ENCODE measurements around the gene CFAP47.
"Not testable (repeated sequence)": the region's sequence is repeated elsewhere in the genome, so short reads cannot be mapped to it uniquely, and the experiment has no call there.

CFAP47 gene

DNA sequence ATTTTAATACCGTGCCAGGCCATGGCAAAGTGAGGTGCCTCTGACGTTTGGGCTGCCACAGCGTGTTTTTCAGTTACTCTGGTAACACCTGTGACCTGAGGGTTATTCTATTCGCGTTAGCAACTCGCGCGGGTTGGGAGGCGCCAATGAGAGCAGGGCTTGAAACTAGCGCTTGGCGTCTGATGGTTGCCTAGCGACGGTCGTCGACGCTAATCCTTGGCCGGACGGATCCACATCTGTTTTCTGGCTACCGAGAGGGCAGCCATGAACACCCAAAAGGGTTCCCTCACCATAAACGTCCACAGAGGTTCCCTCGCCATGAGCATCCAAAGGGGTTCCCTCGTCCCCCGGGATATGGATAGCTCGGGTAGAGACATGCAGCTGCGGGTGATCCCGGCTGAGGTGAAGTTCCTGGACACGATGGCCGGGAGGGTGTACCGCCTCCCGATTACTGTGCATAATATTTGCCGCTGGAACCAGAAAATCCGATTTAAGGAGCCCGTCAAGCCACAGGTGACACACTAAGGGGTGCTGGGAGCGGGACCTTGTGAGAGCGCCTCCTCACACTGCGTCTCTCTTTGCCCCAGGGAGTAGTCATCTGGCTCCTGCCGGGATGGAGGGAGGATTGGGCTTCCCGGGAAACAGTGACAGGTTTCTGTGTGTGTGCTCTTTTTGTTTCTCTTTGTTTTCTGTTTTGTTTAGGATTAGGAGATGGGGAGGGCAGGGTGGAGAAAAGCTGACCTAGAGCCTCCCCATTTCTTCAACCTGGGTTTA is at the start of gene CFAP47:
TSS of gene CFAP47 (plus strand) at position 199 of the 774 bp plus-strand sequence. CDS start at position 265, 66 bp downstream.
- Mint-ChIP-seq H3K36me3 (ENCODE audit: low read depth) (no peaks in the 10 kb centered on the region), H3K27me3 (ENCODE audit: low read depth) (no peaks in the 10 kb centered on the region), H3K27ac (no peak within 1 kb of the TSS), H3K4me1 (ENCODE audit: low read depth) (no peaks in the 10 kb centered on the region), H3K9me3 (no peaks in the 10 kb centered on the region), H3K4me3 (no peak within 1 kb of the TSS)
- DNase-seq (ENCODE audit: low spot score): no peak

DNA sequence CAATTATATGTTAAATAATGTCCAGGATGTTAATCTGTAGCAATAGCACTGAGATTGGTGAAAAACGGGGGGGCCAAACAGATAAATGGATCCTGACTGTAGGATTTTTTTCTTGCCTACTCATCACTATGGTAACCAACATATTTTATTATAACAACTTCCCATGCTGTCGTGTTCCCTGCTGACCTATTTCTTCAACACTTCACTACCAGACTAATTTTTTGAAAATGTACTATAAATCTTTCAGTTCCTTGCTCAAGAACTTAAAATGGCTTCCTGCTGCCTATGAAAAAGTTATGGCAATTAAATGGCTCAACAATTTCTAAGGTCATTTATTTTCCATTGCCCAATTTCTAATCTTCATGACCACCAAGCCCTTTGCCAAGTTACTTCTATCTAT is 38.9 kb upstream of the CFAP47 start:
- no peaks in the 10 kb centered on the region for H3K27me3 Mint-ChIP-seq (ENCODE audit: low read depth)
- H3K4me3 Mint-ChIP-seq: no peak overlapping the region
- DNase-seq (ENCODE audit: low spot score): no peak
- no peaks in the 10 kb centered on the region for H3K4me1 Mint-ChIP-seq (ENCODE audit: low read depth)
- no peak overlapping the region for H3K27ac Mint-ChIP-seq
- H3K36me3 Mint-ChIP-seq (ENCODE audit: low read depth): no peaks in the 10 kb centered on the region
- H3K9me3 Mint-ChIP-seq: no peaks in the 10 kb centered on the region

- Mint-ChIP-seq H3K27me3 (ENCODE audit: low read depth) (no peaks in the 10 kb centered on the region), H3K36me3 (ENCODE audit: low read depth) (no peaks in the 10 kb centered on the region), H3K9me3 (no peaks in the 10 kb centered on the region), H3K4me3 (no peak overlapping the region), H3K4me1 (ENCODE audit: low read depth) (no peaks in the 10 kb centered on the region), H3K27ac (no peak overlapping the region)
- DNase-seq (ENCODE audit: low spot score): no peak
These were observed 33.4 kb upstream of the CFAP47 start for GRCh38 chrX:35886135-35886534.

GRCh38 chrX:35890699-35891098 is 28.8 kb upstream of the CFAP47 start:
- H3K4me1 Mint-ChIP-seq (ENCODE audit: low read depth): no peaks in the 10 kb centered on the region
- no peaks in the 10 kb centered on the region for H3K36me3 Mint-ChIP-seq (ENCODE audit: low read depth)
- no peak overlapping the region for H3K27ac Mint-ChIP-seq
- no peak overlapping the region for H3K4me3 Mint-ChIP-seq
- no peaks in the 10 kb centered on the region for H3K27me3 Mint-ChIP-seq (ENCODE audit: low read depth)
- no peak for DNase-seq (ENCODE audit: low spot score)
- no peaks in the 10 kb centered on the region for H3K9me3 Mint-ChIP-seq

- H3K27ac Mint-ChIP-seq; H3K4me3 Mint-ChIP-seq; H3K9me3 Mint-ChIP-seq; H3K36me3 Mint-ChIP-seq (ENCODE audit: low read depth); H3K4me1 Mint-ChIP-seq (ENCODE audit: low read depth); H3K27me3 Mint-ChIP-seq (ENCODE audit: low read depth); DNase-seq (ENCODE audit: low spot score): not testable (repeated sequence)
These were observed 67.3 kb downstream of the CFAP47 start for GRCh38 chrX:35986816-35987215.

GRCh38 chrX:36007207-36007606 is 87.7 kb downstream of the CFAP47 start:
- H3K4me3 Mint-ChIP-seq: no peak overlapping the region
- DNase-seq (ENCODE audit: low spot score): no peak
- H3K27me3 Mint-ChIP-seq (ENCODE audit: low read depth): no peaks in the 10 kb centered on the region
- H3K9me3 Mint-ChIP-seq: no peaks in the 10 kb centered on the region
- no peaks in the 10 kb centered on the region for H3K36me3 Mint-ChIP-seq (ENCODE audit: low read depth)
- no peaks in the 10 kb centered on the region for H3K4me1 Mint-ChIP-seq (ENCODE audit: low read depth)
- no peak overlapping the region for H3K27ac Mint-ChIP-seq

DNA sequence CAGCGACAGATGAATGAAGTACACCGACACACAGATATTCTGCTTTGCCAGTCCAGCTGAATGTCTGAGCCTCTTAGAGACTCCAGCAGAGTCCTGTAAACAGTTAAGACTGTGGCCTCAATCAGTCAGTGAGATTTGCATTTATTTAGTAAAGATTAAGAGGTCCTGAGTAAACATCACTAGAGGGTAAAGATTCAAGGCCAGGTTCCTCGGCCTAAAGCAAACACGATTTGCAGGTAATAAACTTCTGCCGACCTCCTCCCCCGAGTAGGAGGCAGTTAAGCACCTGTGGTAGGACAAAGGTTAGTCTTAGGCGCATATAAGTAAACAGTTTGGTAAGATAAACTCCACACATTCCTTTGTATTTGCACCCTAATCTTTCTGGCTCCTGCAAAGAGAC is 99.6 kb downstream of the CFAP47 start:
- Mint-ChIP-seq H3K4me1 (ENCODE audit: low read depth) (no peaks in the 10 kb centered on the region), H3K27ac (no peak overlapping the region), H3K9me3 (peaks cover 13% of the 10 kb centered on the region), H3K36me3 (ENCODE audit: low read depth) (no peaks in the 10 kb centered on the region), H3K27me3 (ENCODE audit: low read depth) (no peaks in the 10 kb centered on the region), H3K4me3 (no peak overlapping the region)
- DNase-seq (ENCODE audit: low spot score): no peak

DNA sequence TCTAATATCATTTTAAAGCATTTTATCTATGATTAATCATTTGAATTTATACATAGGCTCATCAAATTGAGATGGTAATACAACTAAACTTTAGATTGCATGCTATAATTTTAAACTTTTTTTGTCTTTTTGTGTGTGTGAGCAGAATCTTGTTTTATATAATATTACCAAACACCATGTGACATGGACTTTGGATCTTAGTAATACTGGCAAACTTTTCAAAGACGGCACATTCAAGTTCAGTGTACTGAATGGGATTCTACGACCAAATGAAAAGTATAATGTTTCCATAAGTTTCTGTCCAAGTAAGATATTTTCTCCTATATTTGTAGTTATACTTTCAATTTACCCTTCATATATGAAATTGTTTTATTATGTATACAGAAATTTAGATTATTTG is 116.0 kb downstream of the CFAP47 start:
- H3K36me3 Mint-ChIP-seq (ENCODE audit: low read depth): no peaks in the 10 kb centered on the region
- H3K4me1 Mint-ChIP-seq (ENCODE audit: low read depth): no peaks in the 10 kb centered on the region
- no peak for DNase-seq (ENCODE audit: low spot score)

DNA sequence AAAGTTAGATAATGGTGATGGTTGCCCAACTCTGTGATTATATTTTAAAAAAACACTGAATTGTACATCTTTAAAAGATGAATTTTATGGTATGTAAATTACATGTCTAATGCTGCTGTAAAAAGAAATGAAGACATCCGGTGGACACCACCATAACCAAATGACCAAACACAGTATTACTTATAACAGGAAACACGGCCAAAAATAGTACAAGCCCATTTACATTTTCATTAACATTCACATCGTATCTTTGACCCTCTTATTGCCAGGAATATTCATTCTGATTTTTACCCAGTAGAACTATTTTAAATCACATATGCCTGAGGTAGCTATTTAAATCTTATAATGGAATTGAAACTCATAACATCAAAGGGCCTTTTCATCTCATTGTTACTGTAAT is 143.2 kb downstream of the CFAP47 start:
- H3K27ac Mint-ChIP-seq: no peak overlapping the region
- DNase-seq (ENCODE audit: low spot score): no peak
- H3K4me3 Mint-ChIP-seq: no peak overlapping the region
- no peaks in the 10 kb centered on the region for H3K4me1 Mint-ChIP-seq (ENCODE audit: low read depth)
- no peaks in the 10 kb centered on the region for H3K27me3 Mint-ChIP-seq (ENCODE audit: low read depth)
- H3K36me3 Mint-ChIP-seq (ENCODE audit: low read depth): no peaks in the 10 kb centered on the region
- no peaks in the 10 kb centered on the region for H3K9me3 Mint-ChIP-seq

More for the DNA sequence above, 116.0 kb downstream of the CFAP47 start:
- Mint-ChIP-seq H3K27me3 (ENCODE audit: low read depth) (no peaks in the 10 kb centered on the region), H3K4me3 (no peak overlapping the region), H3K27ac (no peak overlapping the region), H3K9me3 (no peaks in the 10 kb centered on the region)

DNA sequence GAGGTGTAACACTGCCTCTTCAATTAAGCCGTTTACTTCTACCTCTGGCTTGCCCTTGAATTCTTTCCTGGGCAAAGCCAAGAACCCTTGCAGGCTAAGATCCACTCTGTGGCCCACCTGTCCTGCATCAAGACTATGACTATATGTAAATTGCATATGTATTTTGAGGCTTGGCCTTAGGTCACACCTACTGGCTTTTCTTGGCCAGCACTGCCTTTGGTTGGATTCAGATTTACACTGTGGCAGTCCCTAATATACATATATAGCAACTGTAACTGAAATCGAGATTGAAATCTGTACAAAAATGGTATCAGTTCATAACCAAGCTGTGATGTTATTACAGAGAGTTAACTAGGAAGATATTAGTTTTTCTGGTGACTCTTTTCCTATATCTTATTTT is 151.5 kb downstream of the CFAP47 start:
- no peak for DNase-seq (ENCODE audit: low spot score)
- H3K27me3 Mint-ChIP-seq (ENCODE audit: low read depth): no peaks in the 10 kb centered on the region
- H3K4me1 Mint-ChIP-seq (ENCODE audit: low read depth): no peaks in the 10 kb centered on the region
- no peak overlapping the region for H3K4me3 Mint-ChIP-seq
- no peaks in the 10 kb centered on the region for H3K36me3 Mint-ChIP-seq (ENCODE audit: low read depth)
- no peaks in the 10 kb centered on the region for H3K9me3 Mint-ChIP-seq
- H3K27ac Mint-ChIP-seq: no peak overlapping the region

GRCh38 chrX:36075009-36075408 is 155.5 kb downstream of the CFAP47 start:
- H3K4me3 Mint-ChIP-seq; H3K27me3 Mint-ChIP-seq (ENCODE audit: low read depth); H3K4me1 Mint-ChIP-seq (ENCODE audit: low read depth); DNase-seq (ENCODE audit: low spot score); H3K27ac Mint-ChIP-seq; H3K36me3 Mint-ChIP-seq (ENCODE audit: low read depth); H3K9me3 Mint-ChIP-seq: not testable (repeated sequence)

DNA sequence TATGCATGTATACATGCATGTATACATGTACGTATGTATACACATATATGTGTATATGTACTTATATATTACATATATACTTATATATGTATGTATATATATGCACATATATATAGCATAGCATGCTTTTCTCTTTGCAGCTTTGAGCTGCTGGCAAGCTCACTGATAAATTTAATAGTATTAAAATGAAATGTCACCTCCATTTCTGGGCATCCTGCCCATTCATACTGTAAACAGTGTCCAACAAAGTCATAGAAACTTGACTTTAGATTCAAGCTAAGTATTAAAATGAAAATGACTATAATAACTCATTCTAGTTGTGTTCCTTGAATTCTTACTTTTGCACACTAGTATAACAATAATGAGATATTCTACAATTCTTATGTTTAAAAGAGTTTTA is 163.7 kb downstream of the CFAP47 start:
- no peaks in the 10 kb centered on the region for H3K36me3 Mint-ChIP-seq (ENCODE audit: low read depth)
- no peak overlapping the region for H3K4me3 Mint-ChIP-seq
- no peak for DNase-seq (ENCODE audit: low spot score)
- H3K27ac Mint-ChIP-seq: no peak overlapping the region
- H3K9me3 Mint-ChIP-seq: no peaks in the 10 kb centered on the region
- H3K27me3 Mint-ChIP-seq (ENCODE audit: low read depth): no peaks in the 10 kb centered on the region
- H3K4me1 Mint-ChIP-seq (ENCODE audit: low read depth): no peaks in the 10 kb centered on the region

DNA sequence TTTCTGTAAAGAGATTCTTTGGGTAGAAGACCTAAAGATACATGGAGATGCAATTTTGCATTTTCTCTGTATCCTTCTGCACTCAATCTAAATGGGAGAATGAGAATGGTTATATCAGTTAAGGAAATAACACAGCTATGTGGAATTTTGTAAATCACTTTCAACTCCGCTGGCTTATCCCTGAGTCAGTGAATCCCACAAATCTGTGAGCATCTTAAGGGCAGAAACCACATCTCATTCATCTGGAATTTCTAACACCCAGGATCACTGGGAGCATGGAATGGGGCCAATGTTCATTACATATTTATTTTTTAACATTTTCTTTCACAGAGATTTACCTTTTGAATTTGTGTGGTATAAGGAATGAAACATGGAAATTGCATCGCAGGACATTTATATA is 167.8 kb downstream of the CFAP47 start:
- Mint-ChIP-seq H3K27ac (no peak overlapping the region), H3K36me3 (ENCODE audit: low read depth) (no peaks in the 10 kb centered on the region), H3K27me3 (ENCODE audit: low read depth) (no peaks in the 10 kb centered on the region), H3K9me3 (no peaks in the 10 kb centered on the region), H3K4me3 (no peak overlapping the region), H3K4me1 (ENCODE audit: low read depth) (no peaks in the 10 kb centered on the region)
- no peak for DNase-seq (ENCODE audit: low spot score)

GRCh38 chrX:36088939-36089338 is 169.4 kb downstream of the CFAP47 start:
- H3K4me3 Mint-ChIP-seq; DNase-seq (ENCODE audit: low spot score); H3K36me3 Mint-ChIP-seq (ENCODE audit: low read depth); H3K27me3 Mint-ChIP-seq (ENCODE audit: low read depth); H3K4me1 Mint-ChIP-seq (ENCODE audit: low read depth); H3K27ac Mint-ChIP-seq; H3K9me3 Mint-ChIP-seq: not testable (repeated sequence)

- Mint-ChIP-seq H3K4me3 (no peak overlapping the region), H3K27ac (no peak overlapping the region), H3K27me3 (ENCODE audit: low read depth) (no peaks in the 10 kb centered on the region), H3K9me3 (no peaks in the 10 kb centered on the region), H3K4me1 (ENCODE audit: low read depth) (no peaks in the 10 kb centered on the region), H3K36me3 (ENCODE audit: low read depth) (no peaks in the 10 kb centered on the region)
- DNase-seq (ENCODE audit: low spot score): no peak
These were observed 182.9 kb downstream of the CFAP47 start for GRCh38 chrX:36102425-36102824.

Measured in T-helper 2 cell treated with Interferon-gamma antibody and Interleukin-4, amounts not matched to agents 5 μg/mL and 100 μg/mL, for 36 hours (primary cell).